GM19324 (cell line): ENCODE measurements around the gene ARHGAP25.
A peak's percentile ranks its signal among the peaks of the same experiment; 100 is the strongest.

ENCODE experiments used
- ATAC-seq: cut with Tn5 transposase; IDR thresholded peaks from one replicate; pipeline ENCODE4 v1.9.1; 2021; ENCODE audit warnings: mild to moderate bottlenecking, moderate library complexity; ENCODE audit not compliant: unreplicated experiment, low FRiP score

ARHGAP25 gene

GRCh38 chr2:68822207-68822872 lies 87.7 kb downstream of the ARHGAP25 start:
- ATAC-seq = no peak

GRCh38 chr2:68824831-68825230 lies 90.2 kb downstream of the ARHGAP25 start:
- ATAC-seq = no peak

- no peak for ATAC-seq
Measured at GRCh38 chr2:68825866-68826265, 91.3 kb downstream of the ARHGAP25 start.

GRCh38 chr2:68827666-68828065 lies 93.1 kb downstream of the ARHGAP25 start:
- no peak for ATAC-seq

GRCh38 chr2:68828887-68829708 lies 94.5 kb downstream of the ARHGAP25 start:
- no peak for ATAC-seq

- no peak for ATAC-seq
Measured at GRCh38 chr2:68829749-68830148, 95.1 kb downstream of the ARHGAP25 start.

GRCh38 chr2:68831686-68832232 lies 97.1 kb downstream of the ARHGAP25 start:
- no peak for ATAC-seq

GRCh38 chr2:68832233-68832869 lies 97.7 kb downstream of the ARHGAP25 start:
- ATAC-seq = peak; percentile 69

- ATAC-seq = no peak
Measured at GRCh38 chr2:68833162-68833561, 98.6 kb downstream of the ARHGAP25 start.

GRCh38 chr2:68834737-68835376 lies 100.2 kb downstream of the ARHGAP25 start:
- no peak for ATAC-seq

- no peak for ATAC-seq
Measured at GRCh38 chr2:68835621-68836020, 101.0 kb downstream of the ARHGAP25 start.

GRCh38 chr2:68837164-68837860 lies 102.7 kb downstream of the ARHGAP25 start:
- ATAC-seq = no peak

- no peak for ATAC-seq
Measured at GRCh38 chr2:68837861-68838341, 103.3 kb downstream of the ARHGAP25 start.

GRCh38 chr2:68838641-68839040 lies 104.0 kb downstream of the ARHGAP25 start:
- ATAC-seq = no peak

GRCh38 chr2:68839260-68839833 lies 104.7 kb downstream of the ARHGAP25 start:
- no peak for ATAC-seq

GRCh38 chr2:68845043-68845442 lies 110.4 kb downstream of the ARHGAP25 start:
- ATAC-seq = no peak

- ATAC-seq = no peak
Measured at GRCh38 chr2:68846091-68846490, 111.5 kb downstream of the ARHGAP25 start.

GRCh38 chr2:68847751-68848150 lies 113.1 kb downstream of the ARHGAP25 start:
- no peak for ATAC-seq

GRCh38 chr2:68849579-68850030 lies 115.0 kb downstream of the ARHGAP25 start:
- no peak for ATAC-seq
